NCI-H1930 (cell line): ENCODE measurements around the gene RIN2.
"Not testable (repeated sequence)": the region's sequence is repeated elsewhere in the genome, so short reads cannot be mapped to it uniquely, and the experiment has no call there.

Experiments
- DNase-seq, 2 experiments: peaks; one replicate each; lab custom pipeline; 2025; lab: John Stamatoyannopoulos, UW

RIN2 gene

DNA sequence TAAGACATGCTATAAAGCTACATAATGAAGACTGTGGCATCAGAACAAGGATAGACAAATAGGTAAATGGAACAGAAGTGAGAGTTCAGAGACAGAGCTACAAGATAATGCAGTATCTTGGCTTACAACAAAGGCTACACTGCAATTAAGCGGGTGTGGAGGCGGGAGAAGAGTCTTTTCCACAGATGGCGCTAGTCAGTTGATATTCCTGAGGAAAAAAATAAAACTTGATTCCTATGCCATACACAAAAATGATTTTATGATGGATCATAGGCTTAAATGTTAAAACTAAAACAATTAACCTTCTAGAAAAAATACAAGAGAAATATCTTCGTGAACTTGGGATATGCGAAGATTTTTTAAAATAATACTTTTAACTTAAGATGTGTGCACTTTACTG is 31.0 kb downstream of the RIN2 start:
- DNase-seq: no peak

DNA sequence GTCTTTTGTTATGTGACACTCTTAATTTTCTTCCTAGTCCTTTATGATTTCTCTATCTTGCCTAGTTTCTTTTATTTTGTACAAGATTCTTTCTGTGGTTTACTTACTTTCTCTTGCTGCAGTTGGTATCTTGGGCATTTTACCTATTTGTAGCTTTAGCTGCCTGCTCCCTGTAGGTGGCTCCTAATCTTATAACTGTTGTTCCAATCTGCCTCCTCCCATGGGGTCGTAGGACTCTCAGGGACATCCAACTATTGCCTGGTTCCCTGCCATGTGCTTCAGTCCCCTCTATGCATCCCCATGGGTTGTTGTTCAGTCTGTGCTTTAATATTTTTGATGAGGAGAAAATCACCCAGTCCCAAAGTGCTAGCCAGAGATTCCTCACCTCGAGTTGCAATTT is 31.4 kb downstream of the RIN2 start:
- DNase-seq: no peak

DNA sequence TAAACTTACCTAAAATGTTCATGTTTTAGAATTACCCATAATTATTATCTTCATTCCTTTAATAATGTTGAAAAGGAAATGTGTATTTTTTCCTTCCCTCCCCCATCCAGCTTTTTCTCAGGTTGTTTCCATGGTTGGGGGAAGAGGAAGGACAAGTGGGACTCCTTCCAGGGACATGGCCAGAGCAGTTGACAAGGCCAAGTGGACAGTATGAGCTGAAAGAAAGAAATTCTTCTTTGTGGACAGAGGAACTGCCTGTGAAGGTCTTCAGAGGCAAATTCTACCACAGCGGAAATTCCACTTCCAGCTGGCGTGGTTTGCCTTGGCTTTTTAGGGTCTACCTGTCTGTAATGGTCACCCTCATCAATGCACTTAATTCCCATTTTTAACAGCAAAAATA is 33.8 kb downstream of the RIN2 start:
- DNase-seq: no peak

DNA sequence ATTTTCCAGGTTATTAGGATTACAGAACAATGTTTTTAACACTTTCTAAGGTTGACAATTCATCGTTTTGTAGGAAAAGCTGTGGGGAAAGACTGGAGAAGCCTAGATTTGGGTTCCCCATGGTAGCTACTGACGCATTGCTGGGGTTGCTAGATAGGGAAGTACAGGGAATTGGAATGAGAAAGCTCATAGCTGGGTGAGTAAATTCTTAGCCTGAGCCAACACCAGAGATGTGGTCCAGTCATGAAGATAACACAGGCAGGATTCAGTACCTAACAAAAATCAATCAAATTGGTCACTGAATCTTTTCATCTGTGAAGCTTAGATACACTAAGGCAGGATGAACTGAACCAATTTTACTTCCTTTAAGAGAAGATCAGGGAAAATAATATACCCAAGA is 35.7 kb downstream of the RIN2 start:
- no peak for DNase-seq

DNA sequence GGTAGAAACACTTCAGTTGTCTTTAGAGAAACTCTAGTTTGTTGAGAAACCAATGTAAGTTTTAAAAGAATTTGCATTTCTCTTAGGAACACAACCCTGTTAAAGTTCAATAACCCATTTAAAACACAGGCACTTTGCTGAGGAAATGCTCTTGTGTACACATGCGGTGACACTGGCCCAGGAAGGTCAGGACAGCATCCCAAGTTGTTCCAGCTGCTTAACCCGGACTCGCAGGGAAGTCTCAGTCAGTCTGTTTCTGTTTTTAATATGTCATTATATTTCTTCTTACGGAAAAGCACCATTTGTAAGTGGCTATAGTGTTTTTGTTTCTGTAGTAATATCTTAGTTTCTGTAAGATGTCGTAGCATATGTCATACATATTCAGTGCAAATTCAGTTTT is 36.9 kb downstream of the RIN2 start:
- DNase-seq: no peak

DNA sequence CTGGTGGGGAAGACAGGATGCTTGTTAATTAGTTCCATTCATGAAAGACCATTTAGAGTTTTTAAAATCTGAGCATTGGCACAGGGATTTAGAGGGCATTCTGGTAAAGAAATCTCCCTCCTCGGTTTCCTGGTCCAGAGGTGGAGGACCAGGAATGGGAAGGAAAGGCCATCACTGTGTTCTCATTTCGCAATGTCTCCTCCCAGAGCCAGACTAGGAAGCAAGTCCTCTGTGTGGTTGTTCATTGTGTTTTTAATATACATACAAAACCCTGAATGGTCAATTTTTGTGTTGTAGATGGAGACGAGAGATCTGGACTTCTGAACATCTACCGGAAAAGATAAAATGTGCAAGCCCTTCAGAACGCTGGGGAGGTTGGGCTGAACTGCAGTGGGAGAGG is 41.3 kb downstream of the RIN2 start:
- no peak for DNase-seq

DNA sequence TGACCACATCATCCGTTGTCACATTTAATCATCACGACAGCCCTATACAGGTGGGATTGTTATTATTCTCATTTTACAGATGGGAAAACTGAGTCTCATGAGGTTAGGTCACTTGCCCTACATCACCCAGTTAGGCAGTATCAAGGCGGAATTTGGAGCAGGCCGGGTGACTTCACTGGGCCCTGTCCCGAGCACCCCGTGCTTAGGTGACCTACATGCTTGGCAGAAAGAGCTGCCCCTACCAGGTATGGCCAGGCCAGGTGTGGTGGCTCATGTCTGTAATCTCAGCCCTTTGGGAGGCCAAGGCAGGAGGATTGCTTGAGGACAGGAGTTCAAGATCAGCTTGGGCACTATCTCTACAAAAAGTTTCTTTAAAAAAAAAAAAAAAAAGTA is 44.0 kb downstream of the RIN2 start:
- DNase-seq: no peak

DNA sequence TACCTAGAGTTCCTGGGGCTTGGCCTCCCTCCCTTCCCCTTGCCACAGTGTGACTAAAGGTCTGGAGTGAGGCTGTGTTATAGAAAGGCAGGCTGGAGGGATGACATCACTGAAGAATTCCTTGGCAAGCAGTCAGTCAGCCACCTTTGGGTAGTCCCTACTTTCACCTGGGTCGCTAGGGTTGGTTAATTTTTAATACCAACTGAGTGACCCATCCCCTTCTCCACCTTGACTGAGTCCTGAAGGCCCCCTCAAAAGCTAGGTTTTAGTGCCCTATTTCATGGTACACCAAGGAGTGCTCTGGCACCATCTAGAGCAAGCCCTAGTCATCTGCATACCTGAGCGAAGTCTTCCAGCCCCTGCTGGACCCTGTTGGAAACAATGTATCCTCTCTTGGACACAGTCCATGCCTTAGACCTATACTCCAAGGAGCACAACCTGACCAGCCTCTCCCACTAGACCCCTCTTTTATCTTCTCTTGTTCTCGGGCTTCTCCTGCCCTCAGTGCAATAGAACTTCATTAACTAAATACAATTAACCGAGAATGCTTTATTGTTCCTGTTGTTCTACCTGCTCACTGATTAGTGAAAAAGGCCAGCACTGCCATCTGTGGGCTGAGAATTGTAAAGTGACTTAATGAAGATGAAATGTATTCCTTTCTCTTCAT is 44.6 kb downstream of the RIN2 start:
- DNase-seq: peak in 1 of 2 experiments; percentile 58

DNA sequence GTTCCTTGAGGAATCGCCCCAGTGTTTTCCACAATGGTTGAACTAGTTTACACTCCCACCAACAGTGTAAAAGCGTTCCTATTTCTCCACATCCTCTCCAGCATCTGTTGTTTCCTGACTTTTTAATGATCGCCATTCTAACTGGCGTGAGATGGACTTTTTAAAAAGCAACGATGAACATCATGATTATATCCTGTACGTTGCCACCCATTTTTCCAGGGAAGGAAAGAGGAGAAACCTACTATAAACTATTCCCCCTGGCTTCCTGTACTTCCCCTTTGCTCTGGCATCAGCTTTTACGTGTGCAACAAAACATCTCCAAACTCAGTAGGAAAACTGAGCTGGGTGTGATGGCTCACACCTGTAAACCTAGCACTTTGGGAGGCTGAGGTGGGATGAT is 48.2 kb downstream of the RIN2 start:
- DNase-seq: not testable (repeated sequence)

DNA sequence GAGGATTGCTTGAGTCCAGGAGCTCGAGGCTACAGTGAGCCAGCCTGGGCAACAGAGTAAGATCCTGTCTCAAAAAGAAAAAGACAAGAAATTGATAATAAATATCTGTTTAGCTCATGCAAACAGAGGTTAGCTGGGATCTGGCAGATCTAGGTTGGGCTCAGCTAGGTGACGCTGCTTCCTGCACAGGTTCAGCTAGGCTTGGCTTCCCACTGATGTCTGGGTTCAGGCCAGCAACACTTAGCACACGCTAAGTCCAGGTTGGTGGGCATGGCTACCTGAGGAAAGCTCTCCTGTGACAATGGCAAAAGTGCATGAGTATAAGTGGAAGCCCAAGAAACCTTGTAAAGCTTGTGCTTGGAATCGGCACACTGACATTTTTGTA is 48.7 kb downstream of the RIN2 start:
- no peak for DNase-seq

DNA sequence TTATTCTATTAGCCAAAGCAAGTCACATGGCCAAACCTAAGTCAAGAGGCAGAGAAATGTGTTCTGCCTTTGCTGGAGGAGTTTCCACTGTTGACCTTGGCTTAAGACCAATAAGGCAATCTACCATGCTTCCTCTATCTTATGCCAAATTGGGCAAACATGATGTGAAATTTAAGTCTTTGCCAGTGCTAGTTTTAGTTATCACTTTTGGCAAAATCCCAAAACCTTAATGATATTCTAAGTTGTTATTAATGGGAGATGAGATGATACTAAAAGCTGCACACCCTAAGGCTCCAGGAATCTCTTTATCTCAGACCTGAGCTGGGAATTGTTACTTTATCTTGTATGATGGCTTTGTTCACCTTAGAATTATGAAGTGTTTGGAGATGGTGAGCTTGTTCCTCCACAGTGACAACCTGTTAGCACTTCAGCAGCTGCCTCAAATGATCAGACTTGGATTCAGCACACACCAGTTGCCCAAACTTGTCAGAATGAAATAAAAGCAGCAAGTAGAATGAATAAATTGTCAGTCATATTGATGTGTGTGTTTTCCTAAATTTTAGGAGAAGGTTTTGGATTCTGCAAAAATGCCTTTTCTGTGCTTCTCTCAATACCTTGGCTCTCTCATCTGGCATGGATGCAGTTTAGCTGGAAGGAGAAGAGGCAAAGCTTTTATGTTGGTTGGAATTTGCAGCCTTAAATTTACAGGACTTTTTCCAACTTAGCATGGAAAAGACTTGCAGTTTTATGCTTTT is 49.3 kb downstream of the RIN2 start:
- no peak for DNase-seq
